DMS79 (cell line): ENCODE measurements around the gene DDHD1.
"Not testable (repeated sequence)": the region's sequence is repeated elsewhere in the genome, so short reads cannot be mapped to it uniquely, and the experiment has no call there.

Experiments used
- DNase-seq: peaks from one replicate; lab custom pipeline; 2025; lab: John Stamatoyannopoulos, UW

The DDHD1 gene

DNA sequence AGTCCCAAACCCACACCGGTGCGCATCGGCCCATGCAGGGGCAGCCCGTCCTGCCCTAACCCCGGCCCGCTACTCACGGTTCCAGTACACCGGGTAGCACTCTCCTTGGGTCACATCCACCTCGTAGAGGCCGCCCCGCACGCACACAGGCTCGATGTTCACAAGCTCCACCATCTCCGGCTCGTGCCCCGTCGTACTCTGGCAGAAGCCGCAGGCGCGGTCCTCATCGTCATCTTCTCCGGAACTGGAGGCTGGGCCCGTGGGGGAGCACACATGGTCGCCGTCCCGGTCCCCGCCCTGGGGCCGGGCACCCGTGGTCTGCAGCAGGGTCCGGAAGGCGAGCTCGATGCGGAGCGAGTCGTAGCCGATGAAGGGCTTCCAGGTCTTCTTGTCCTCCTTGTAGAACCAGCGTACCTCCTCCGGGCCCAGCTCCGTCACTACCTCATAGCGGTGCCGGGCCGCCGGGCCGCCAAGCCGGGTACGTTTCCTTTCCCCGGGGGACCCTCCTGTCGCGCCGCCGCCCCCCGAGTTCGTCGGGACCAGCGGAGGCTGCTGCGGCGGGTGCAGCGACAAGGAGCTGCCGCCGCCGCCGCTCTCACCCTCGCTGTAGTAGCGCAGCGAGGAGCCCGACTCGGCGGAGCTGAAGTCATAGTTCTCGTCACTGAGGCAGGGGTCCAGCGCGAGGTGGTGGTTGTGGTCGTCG lies 788 bp downstream of the DDHD1 start:
- peak; percentile 51 for DNase-seq

GRCh38 chr14:53151523-53152183 lies 1.5 kb downstream of the DDHD1 start:
- DNase-seq: peak; percentile 51

DNA sequence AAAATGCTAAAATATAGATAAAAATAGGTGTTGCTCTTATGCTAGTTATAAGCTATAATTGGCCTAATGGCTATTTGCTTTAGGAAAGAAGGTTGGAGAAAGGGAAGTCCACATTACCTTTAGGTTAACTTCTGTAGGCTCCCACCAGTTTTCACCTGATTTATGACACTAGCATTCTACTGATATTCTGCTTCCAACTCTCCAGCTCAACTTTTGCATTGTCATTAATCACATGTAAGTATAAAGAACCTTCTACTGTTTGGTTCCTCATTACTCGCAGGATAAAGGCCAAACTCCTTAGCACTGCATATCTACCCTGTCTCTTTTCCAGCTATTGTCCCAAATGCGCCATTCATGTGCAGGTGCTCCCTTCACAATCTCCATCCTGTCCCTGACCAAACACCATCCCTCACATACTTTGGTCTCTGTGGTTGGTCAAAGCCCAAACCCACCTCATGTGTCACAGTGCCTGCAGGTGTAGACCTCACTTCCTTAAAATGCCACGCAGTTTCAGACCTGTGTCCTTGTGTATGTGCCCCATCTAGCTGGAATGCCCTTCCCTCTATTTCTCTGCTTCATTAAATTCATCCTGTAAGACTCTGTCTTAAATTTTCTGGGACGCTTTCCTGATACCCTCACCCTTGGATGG lies 3.3 kb downstream of the DDHD1 start:
- DNase-seq: no peak

GRCh38 chr14:53148671-53149070 lies 4.5 kb downstream of the DDHD1 start:
- DNase-seq: no peak

DNA sequence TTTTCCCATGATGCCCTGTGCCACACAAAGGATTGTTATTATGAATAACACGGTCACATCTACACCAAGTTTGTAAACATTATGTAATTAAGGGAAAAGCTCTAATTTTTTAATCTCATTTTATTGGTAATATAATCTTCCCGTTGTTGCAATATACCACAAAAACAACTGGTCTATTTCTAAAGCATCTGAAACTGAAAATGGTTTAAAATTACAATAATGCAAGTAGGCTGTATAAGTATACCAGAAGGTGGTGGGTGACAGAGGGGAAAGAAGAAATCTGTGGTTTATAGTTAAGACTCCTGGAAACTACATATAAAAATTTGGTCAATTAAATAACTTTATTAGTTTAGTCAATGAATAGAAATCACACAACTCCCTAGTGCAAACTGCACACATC lies 5.2 kb downstream of the DDHD1 start:
- no peak for DNase-seq

DNA sequence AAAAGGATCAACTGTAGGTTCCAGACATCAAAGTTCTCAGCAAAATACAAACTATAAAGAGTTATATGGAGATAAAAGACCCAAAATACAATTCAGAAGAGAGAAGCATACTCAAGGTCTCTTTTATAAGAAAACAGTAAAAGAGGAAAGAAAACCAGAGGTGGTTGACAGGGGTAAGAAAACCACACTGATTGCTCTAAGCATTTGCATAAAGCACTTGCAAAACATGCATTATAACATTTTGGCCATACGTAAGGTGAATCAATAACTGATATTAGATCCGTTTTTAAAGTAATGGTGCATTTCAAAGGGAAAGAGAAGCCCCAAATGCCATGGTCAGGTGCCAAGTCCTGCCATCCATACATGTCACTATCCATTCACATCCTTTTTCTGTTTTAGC lies 5.9 kb downstream of the DDHD1 start:
- no peak for DNase-seq

GRCh38 chr14:53146739-53147138 lies 6.4 kb downstream of the DDHD1 start:
- no peak for DNase-seq

- no peak for DNase-seq
Measured at GRCh38 chr14:53144244-53144643, 8.9 kb downstream of the DDHD1 start.

DNA sequence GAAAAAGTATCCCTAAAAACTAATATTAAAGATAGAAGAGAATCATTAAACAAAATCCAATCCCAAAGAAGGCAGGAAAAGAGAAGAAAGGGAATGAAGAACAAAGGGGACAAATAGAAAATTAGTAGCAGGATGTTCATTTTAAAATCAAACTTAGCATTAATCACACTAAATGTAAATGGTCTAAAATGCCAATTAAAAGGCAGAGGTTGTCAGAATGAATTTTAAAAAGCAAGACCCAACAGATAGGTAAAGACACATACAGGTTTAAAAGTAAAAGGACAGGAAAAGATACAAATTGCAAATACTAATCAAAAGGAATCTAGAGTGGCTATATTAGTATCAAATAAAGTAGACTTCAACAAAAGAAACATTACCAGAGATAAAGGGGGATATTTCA lies 12.5 kb downstream of the DDHD1 start:
- no peak for DNase-seq

- DNase-seq: no peak
Measured at GRCh38 chr14:53137568-53138203, 15.4 kb downstream of the DDHD1 start.

GRCh38 chr14:53130491-53130890 lies 22.6 kb downstream of the DDHD1 start:
- not testable (repeated sequence) for DNase-seq

DNA sequence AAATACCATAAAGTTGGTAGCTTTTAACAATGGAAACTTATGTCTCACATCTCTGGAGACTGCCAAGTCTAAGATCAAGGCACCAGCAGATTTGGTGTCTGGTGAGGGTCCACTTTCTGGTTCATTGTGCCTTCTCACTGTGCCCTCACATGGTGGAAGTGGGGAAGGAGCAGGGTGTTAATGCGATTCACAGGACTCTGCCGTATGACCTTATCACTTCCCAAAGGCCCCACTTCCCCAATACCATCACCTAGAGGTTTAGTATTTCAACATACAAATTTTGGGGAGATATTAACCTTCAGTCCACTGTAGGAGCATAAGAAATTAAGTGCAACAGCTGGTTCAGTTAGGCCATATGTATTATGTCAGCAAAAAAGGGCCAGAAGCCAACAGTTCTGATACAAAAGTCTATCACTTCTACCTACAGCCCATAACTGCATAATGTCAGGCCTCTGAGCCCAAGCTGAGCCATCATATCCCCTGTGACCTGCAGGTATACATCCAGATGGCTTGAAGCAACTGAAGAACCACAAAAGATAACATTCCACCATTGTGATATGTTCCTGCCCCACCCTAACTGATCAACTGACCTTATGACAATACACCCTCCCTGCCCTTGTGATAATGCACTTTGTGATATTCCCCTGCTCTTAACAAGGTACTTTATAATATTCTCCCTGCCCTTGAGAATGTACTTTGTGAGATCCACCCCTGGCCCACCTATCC lies 24.7 kb downstream of the DDHD1 start:
- no peak for DNase-seq

GRCh38 chr14:53127832-53128231 lies 25.3 kb downstream of the DDHD1 start:
- DNase-seq: no peak

- DNase-seq: no peak
Measured at GRCh38 chr14:53127151-53127550, 26.0 kb downstream of the DDHD1 start.

DNA sequence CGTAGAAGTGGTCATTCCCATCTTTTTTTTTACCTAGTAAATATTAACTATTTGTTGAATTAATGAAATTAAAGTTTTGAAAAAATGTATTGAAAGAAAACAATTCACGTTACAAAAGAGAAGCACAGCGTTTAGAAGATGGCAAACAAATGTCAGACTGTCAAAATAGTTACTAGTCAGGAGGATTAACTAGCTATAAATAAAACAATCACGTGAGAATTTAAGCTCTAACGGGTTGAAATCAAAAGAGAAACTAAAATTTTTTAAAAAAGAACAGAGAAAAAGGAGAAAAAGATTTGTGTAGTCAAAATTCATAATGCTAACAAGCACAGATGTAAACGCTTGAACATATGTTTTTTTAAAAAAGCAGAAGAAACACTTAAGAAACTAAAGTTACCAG lies 26.4 kb downstream of the DDHD1 start:
- DNase-seq: no peak

- DNase-seq: no peak
Measured at GRCh38 chr14:53124786-53125185, 28.3 kb downstream of the DDHD1 start.

DNA sequence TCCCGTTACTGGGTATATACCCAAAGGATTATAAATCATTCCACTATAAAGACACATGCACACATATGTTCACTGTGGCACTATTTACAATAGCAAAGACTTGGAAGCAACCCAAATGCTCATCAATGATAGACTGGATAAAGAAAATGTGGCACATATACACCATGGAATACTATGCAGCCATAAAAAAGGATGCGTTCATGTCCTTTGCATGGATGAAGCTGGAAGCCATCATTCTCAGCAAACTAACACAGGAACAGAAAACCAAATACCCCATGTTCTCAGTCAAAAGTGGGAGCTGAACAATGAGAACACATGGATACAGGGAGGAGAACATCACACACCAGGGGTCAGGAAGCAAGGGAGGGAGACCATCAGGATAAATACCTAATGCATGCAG lies 31.7 kb downstream of the DDHD1 start:
- not testable (repeated sequence) for DNase-seq

DNA sequence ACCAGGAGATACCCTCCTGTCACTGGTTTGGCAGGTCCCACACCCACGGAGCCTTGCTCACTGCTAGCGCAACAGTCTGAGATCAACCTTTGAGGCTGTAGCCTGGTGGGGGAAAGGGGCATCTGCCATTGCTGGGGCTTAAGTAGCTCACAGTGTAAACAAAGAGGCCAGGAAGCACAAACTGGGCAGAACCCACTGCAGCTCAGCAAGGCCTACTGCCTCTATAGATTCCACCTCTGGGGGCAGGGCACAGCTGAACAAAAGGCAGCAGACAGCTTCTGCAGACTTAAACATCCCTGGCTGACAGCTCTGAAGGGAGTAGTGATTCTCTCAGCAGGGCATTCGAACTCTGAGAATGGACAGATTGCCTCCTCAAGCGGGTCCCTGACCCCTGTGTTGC lies 35.6 kb downstream of the DDHD1 start:
- DNase-seq: not testable (repeated sequence)

DNA sequence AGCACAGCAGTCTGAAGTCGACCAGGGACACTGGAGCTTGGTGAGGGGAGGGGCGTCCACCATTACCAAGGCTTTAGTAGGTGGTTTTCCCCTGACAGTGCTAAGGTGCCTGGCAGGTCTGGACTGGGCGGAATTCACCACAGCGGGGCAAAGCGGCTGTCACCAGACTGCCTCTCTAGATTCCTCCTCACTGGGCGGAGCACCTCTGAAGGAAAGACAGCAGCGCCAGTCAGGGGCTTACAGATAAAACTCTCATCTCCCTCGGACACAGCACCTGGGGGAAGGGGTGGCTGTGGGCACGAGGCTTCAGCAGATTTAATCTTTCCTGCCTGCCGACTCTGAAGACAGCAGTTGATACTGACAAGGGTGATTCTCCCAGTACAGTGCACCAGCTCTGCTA lies 39.1 kb downstream of the DDHD1 start:
- DNase-seq: no peak

GRCh38 chr14:53110096-53110495 lies 43.0 kb downstream of the DDHD1 start:
- no peak for DNase-seq

DNA sequence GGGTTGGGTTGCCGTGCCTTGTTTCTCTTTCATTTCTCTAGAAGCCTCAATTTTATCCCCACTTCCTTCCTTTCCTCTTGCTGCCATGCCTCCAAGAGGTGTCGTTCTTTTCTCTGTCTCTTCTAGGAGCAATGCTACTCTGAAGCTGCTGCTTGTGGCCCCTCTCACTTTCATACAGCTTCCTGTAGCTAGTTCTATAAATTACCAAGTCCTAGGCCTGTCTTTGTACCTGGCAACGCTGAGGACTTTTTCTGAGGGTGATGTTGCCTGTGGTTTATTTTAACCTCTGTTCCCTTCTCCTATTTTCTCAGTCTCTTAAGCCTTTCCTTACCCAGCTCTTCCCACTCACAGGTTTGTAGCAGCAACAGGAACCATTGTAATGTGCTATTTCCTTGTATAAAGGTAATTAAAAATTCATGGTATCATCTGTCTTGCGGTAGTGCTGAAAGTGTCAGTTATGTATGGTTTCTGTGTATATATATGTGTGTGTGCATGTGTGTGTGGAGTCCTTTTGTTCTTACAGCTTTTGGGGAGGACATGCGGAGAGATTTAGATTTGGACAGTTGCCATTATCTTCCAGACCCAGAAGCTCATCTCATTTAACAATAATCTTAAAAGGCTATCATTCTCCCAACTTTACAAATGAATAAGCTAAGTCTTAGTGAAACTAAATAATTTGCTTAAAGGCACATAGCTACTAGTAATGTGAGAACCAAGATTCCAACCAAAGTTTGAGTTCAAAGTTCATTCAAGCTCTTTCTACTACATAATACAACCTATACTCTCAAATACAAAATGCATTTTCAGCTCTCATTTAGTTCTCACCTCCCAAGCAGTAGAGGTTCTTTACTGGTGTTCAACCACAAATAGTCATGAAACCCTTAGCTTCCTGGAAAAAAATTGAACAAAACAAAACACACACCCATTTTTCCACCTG lies 43.8 kb downstream of the DDHD1 start:
- DNase-seq: no peak
